GM23338 (cell line): ENCODE results near the gene FKBP6. TPM values are rescaled to one million over a fixed set of nuclear protein-coding genes. Genes with fewer than 3 reads are reported as not detected.

Experiments used
- ATAC-seq: fragments of 200-7000 bp; cut with Tn5 transposase; 3 replicates; pipeline ENCODE4 v1.9.1; 2020
- DNase-seq: peaks from one replicate; pipeline ENCODE4 v3.0.0-alpha.2; 2015; ENCODE audit warnings: low spot score
- H2AFZ ChIP-seq: fragments of 200-600 bp; sonication (generic); 2 replicates; pipeline ENCODE4 v1.8.0; 2016; ENCODE audit warnings: antibody characterized with exemption, mild to moderate bottlenecking, moderate library complexity
- H3F3A ChIP-seq: fragments of 200-600 bp; sonication (generic); replicated peaks from 2 replicates; pipeline ENCODE4 v1.8.0; 2017; ENCODE audit warnings: antibody characterized with exemption, mixed run types, low read depth
- H3K27ac ChIP-seq: fragments of 200-600 bp; sonication (generic); 2 replicates; pipeline ENCODE4 v1.6.1; 2016; ENCODE audit warnings: low read depth
- H3K27me3 ChIP-seq: fragments of 200-600 bp; sonication (generic); 2 replicates; pipeline ENCODE4 v1.8.0; 2016; ENCODE audit warnings: mild to moderate bottlenecking, mixed run types, moderate library complexity; ENCODE audit not compliant: insufficient read depth
- H3K36me3 ChIP-seq: fragments of 200-600 bp; sonication (generic); 2 replicates; pipeline ENCODE4 v1.8.0; 2016; ENCODE audit warnings: mild to moderate bottlenecking; ENCODE audit not compliant: insufficient read depth
- H3K4me1 ChIP-seq: fragments of 200-600 bp; sonication (generic); 2 replicates; pipeline ENCODE4 v1.8.0; 2016; ENCODE audit warnings: mild to moderate bottlenecking, moderate library complexity; ENCODE audit not compliant: insufficient read depth
- H3K4me2 ChIP-seq: fragments of 200-600 bp; sonication (generic); 2 replicates; pipeline ENCODE4 v1.7.1; 2017; ENCODE audit warnings: mixed run types
- H3K4me3 ChIP-seq: fragments of 200-600 bp; sonication (generic); 2 replicates; pipeline ENCODE4 v1.6.1; 2016; ENCODE audit warnings: mixed run types
- H3K79me2 ChIP-seq: fragments of 200-600 bp; sonication (generic); replicated peaks from 2 replicates; pipeline ENCODE4 v1.8.0; 2017; ENCODE audit warnings: mild to moderate bottlenecking; ENCODE audit not compliant: insufficient read depth
- H3K9me2 ChIP-seq: fragments of 200-600 bp; sonication (generic); 2 replicates; pipeline ENCODE4 v1.8.0; 2017; ENCODE audit not compliant: insufficient read depth
- H4K20me1 ChIP-seq: fragments of 200-600 bp; sonication (generic); replicated peaks from 2 replicates; pipeline ENCODE4 v1.8.0; 2017; ENCODE audit warnings: mild to moderate bottlenecking; ENCODE audit not compliant: insufficient read depth
- H3K27ac Mint-ChIP-seq: 2 replicates; pipeline ENCODE4 v1.8.0; 2020; ENCODE audit warnings: inconsistent platforms, mild to moderate bottlenecking, moderate library complexity, mixed read lengths
- H3K27me3 Mint-ChIP-seq: 3 replicates; pipeline ENCODE4 v1.8.0; 2022; ENCODE audit warnings: low read depth, mild to moderate bottlenecking, moderate library complexity, mixed read lengths, inconsistent platforms; ENCODE audit not compliant: insufficient read depth, poor library complexity
- H3K36me3 Mint-ChIP-seq: 3 replicates; pipeline ENCODE4 v1.8.0; 2021; ENCODE audit warnings: low read depth, mild to moderate bottlenecking, inconsistent platforms, moderate library complexity, mixed read lengths
- H3K4me1 Mint-ChIP-seq: 3 replicates; pipeline ENCODE4 v1.8.0; 2020; ENCODE audit warnings: mild to moderate bottlenecking, inconsistent platforms, mixed read lengths
- H3K4me3 Mint-ChIP-seq: 3 replicates; pipeline ENCODE4 v1.8.0; 2021; ENCODE audit warnings: moderate library complexity, mild to moderate bottlenecking, inconsistent platforms, mixed read lengths
- H3K9me3 Mint-ChIP-seq: 3 replicates; pipeline ENCODE4 v1.8.0; 2020; ENCODE audit warnings: moderate library complexity, mild to moderate bottlenecking, inconsistent platforms, mixed read lengths
- CREB1 ChIP-seq: fragments of 250-450 bp; sonication (Bioruptor Pico); IDR thresholded peaks from 2 replicates; pipeline ENCODE4 v1.5.0; 2020; ENCODE audit warnings: low read depth, mild to moderate bottlenecking, moderate library complexity
- EZH2 ChIP-seq: fragments of 200-600 bp; sonication (generic); IDR thresholded peaks from one replicate; pipeline ENCODE4 v1.8.0; 2017; ENCODE audit warnings: antibody characterized with exemption, mild to moderate bottlenecking, low read depth; ENCODE audit not compliant: unreplicated experiment
- EZH2phosphoT487 ChIP-seq: fragments of 200-600 bp; sonication (generic); IDR thresholded peaks from one replicate; pipeline ENCODE4 v1.8.1; 2018; ENCODE audit warnings: antibody characterized with exemption; ENCODE audit not compliant: unreplicated experiment
- JUNB ChIP-seq: IDR thresholded peaks from one replicate; pipeline ENCODE4 v1.6.1; 2016; ENCODE audit warnings: antibody characterized with exemption; ENCODE audit not compliant: unreplicated experiment
- NANOG ChIP-seq: IDR thresholded peaks from 2 replicates; pipeline ENCODE4 v1.6.1; 2016; ENCODE audit warnings: antibody characterized with exemption, borderline replicate concordance
- POLR2AphosphoS5 ChIP-seq: IDR thresholded peaks from 2 replicates; pipeline ENCODE4 v1.6.1; 2016; ENCODE audit warnings: antibody characterized with exemption, low read depth
- STAT1 ChIP-seq: IDR thresholded peaks from one replicate; pipeline ENCODE4 v1.6.1; 2016; ENCODE audit warnings: antibody characterized with exemption; ENCODE audit not compliant: unreplicated experiment
- ZNF114 ChIP-seq: fragments of 250-450 bp; sonication (Bioruptor Pico); IDR thresholded peaks from 2 replicates; pipeline ENCODE4 v1.5.0; 2020; ENCODE audit warnings: mild to moderate bottlenecking, moderate library complexity
- ZNF331 ChIP-seq: fragments of 250-450 bp; sonication (Bioruptor Pico); IDR thresholded peaks from 2 replicates; pipeline ENCODE4 v1.5.0; 2020; ENCODE audit warnings: low read depth, mild to moderate bottlenecking, moderate library complexity
- polyA plus RNA-seq: library from polyadenylated mRNA; unstranded; fragments of >200 nt; fragmentation: Nextera tagmentation; extraction: Ambion mirVana; gene quantifications from 2 replicates; pipeline ENCODE4 v1.2.1, GENCODE V29; 2016
- total RNA-seq: library from RNA; depleted of rRNA; stranded (reverse); fragments of >200 nt; shearing (Covaris generic); gene quantifications from 2 replicates; pipeline ENCODE4 v1.2.3, GENCODE V29; 2014
- TF ChIP-seq, protein P1 (sequence below), 2 experiments: fragments of 200-600 bp in 1 of 2; sonication (generic) in 1 of 2; conservative IDR thresholded peaks; 2 replicates each; pipeline versions ENCODE4 v1.5.1 to v1.6.1; 2016 to 2017; ENCODE audit warnings: antibody characterized with exemption in 2 of 2, low read depth in 2 of 2, mild to moderate bottlenecking in 2 of 2, moderate library complexity in 1 of 2
- TF ChIP-seq, protein P2 (sequence below): fragments of 250-450 bp; sonication (Bioruptor Pico); IDR thresholded peaks from 2 replicates; pipeline ENCODE4 v1.5.0; 2020; ENCODE audit warnings: mild to moderate bottlenecking, moderate library complexity
- TF ChIP-seq, protein P3 (sequence below): IDR thresholded peaks from 2 replicates; pipeline ENCODE4 v1.6.1; 2016; ENCODE audit warnings: antibody characterized with exemption
- TF ChIP-seq, protein P4 (sequence below): IDR thresholded peaks from one replicate; pipeline ENCODE4 v1.6.1; 2018; ENCODE audit warnings: antibody characterized with exemption; ENCODE audit not compliant: unreplicated experiment

Gene FKBP6
- total and polyA plus RNA-seq, 2 experiments from 2014 or later, result 0.15 TPM; not detected in 1

DNA sequence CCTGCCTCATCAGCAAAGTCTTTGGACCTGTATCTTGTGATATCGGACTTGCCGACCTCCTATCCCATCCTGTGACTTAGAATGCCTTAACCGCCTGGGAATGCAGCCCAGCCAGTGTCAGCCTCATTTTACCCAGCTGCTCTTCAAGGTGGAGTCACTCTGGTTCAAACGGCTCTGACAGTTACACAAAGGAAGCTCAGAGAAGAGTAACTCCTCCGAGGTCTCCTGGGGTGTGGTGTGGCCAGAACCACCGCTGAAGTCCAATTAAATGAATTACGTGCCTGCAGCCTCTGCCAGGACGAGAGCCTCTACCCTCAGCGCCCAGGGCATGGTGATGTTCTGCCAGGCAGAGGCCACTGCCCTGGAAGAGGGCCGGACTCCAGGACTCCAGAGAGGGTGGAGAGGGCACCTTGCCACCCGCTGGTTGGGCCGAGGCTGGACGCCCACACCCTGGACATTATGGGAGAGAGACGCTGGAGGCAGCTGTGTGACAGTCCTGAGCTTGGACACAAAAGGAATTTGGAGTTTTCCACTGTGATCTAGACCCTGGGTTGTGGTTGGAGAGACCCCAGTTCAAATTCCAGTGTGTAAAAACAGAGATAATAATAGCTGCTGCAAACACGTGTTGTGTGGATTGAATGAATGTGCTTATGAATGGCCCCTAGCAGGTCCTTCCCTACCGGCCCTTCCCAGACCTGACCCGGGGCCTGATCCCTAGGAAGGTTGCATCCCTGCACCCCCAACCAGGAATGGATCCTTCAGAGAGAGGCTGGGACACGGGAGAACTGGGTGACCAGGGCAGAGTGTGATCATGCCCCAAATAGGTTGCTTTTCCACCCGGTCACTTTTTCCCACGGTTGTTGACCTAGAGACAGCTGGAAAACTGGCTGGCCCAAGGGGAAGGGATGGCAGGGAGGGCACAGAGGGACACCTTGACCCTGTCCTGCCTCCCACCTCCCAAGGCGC is 67.9 kb downstream of the FKBP6 start:
- ATAC-seq, result no peak
- Histone ChIP-seq H3F3A (no peaks in the 10 kb centered on the region), H3K9me2 (no peaks in the 10 kb centered on the region), H2AFZ (no peak overlapping the region), H3K27ac (no peak overlapping the region), H4K20me1 (no peaks in the 10 kb centered on the region), H3K79me2 (no peaks in the 10 kb centered on the region), H3K36me3 (no peaks in the 10 kb centered on the region), H3K4me2 (no peak overlapping the region), H3K27me3 (no peaks in the 10 kb centered on the region), H3K4me1 (peaks cover 14% of the 10 kb centered on the region), H3K4me3 (no peak overlapping the region)
- Mint-ChIP-seq H3K9me3 (peaks cover 4% of the 10 kb centered on the region; the same call in 2 of the 3 replicates), H3K27ac (no peak overlapping the region), H3K27me3 (peaks cover 19% of the 10 kb centered on the region), H3K4me3 (no peak overlapping the region), H3K4me1 (peaks cover 24% of the 10 kb centered on the region), H3K36me3 (no peaks in the 10 kb centered on the region)
- TF ChIP-seq CREB1 (CRISPR knock-in tag) (no peak), ZNF331 (CRISPR knock-in tag) (no peak), EZH2phosphoT487 (no peak), NANOG (no peak), EZH2 (no peak), ZNF114 (CRISPR knock-in tag) (no peak), STAT1 (no peak), JUNB (no peak), POLR2AphosphoS5 (no peak)
- TF ChIP-seq, protein P1, sequence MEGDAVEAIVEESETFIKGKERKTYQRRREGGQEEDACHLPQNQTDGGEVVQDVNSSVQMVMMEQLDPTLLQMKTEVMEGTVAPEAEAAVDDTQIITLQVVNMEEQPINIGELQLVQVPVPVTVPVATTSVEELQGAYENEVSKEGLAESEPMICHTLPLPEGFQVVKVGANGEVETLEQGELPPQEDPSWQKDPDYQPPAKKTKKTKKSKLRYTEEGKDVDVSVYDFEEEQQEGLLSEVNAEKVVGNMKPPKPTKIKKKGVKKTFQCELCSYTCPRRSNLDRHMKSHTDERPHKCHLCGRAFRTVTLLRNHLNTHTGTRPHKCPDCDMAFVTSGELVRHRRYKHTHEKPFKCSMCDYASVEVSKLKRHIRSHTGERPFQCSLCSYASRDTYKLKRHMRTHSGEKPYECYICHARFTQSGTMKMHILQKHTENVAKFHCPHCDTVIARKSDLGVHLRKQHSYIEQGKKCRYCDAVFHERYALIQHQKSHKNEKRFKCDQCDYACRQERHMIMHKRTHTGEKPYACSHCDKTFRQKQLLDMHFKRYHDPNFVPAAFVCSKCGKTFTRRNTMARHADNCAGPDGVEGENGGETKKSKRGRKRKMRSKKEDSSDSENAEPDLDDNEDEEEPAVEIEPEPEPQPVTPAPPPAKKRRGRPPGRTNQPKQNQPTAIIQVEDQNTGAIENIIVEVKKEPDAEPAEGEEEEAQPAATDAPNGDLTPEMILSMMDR (conservative IDR thresholded peaks at IDR 0.05; ENCODE audit: low read depth in 2 of 2), result no peak
- TF ChIP-seq, protein P2, sequence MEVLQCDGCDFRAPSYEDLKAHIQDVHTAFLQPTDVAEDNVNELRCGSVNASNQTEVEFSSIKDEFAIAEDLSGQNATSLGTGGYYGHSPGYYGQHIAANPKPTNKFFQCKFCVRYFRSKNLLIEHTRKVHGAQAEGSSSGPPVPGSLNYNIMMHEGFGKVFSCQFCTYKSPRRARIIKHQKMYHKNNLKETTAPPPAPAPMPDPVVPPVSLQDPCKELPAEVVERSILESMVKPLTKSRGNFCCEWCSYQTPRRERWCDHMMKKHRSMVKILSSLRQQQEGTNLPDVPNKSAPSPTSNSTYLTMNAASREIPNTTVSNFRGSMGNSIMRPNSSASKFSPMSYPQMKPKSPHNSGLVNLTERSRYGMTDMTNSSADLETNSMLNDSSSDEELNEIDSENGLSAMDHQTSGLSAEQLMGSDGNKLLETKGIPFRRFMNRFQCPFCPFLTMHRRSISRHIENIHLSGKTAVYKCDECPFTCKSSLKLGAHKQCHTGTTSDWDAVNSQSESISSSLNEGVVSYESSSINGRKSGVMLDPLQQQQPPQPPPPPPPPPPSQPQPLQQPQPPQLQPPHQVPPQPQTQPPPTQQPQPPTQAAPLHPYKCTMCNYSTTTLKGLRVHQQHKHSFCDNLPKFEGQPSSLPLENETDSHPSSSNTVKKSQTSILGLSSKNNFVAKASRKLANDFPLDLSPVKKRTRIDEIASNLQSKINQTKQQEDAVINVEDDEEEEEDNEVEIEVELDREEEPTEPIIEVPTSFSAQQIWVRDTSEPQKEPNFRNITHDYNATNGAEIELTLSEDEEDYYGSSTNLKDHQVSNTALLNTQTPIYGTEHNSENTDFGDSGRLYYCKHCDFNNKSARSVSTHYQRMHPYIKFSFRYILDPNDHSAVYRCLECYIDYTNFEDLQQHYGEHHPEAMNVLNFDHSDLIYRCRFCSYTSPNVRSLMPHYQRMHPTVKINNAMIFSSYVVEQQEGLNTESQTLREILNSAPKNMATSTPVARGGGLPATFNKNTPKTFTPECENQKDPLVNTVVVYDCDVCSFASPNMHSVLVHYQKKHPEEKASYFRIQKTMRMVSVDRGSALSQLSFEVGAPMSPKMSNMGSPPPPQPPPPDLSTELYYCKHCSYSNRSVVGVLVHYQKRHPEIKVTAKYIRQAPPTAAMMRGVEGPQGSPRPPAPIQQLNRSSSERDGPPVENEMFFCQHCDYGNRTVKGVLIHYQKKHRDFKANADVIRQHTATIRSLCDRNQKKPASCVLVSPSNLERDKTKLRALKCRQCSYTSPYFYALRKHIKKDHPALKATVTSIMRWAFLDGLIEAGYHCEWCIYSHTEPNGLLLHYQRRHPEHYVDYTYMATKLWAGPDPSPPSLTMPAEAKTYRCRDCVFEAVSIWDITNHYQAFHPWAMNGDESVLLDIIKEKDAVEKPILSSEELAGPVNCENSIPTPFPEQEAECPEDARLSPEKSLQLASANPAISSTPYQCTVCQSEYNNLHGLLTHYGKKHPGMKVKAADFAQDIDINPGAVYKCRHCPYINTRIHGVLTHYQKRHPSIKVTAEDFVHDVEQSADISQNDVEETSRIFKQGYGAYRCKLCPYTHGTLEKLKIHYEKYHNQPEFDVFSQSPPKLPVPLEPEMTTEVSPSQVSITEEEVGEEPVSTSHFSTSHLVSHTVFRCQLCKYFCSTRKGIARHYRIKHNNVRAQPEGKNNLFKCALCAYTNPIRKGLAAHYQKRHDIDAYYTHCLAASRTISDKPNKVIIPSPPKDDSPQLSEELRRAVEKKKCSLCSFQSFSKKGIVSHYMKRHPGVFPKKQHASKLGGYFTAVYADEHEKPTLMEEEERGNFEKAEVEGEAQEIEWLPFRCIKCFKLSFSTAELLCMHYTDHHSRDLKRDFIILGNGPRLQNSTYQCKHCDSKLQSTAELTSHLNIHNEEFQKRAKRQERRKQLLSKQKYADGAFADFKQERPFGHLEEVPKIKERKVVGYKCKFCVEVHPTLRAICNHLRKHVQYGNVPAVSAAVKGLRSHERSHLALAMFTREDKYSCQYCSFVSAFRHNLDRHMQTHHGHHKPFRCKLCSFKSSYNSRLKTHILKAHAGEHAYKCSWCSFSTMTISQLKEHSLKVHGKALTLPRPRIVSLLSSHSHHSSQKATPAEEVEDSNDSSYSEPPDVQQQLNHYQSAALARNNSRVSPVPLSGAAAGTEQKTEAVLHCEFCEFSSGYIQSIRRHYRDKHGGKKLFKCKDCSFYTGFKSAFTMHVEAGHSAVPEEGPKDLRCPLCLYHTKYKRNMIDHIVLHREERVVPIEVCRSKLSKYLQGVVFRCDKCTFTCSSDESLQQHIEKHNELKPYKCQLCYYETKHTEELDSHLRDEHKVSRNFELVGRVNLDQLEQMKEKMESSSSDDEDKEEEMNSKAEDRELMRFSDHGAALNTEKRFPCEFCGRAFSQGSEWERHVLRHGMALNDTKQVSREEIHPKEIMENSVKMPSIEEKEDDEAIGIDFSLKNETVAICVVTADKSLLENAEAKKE (CRISPR knock-in tag), result no peak
- TF ChIP-seq, protein P3, sequence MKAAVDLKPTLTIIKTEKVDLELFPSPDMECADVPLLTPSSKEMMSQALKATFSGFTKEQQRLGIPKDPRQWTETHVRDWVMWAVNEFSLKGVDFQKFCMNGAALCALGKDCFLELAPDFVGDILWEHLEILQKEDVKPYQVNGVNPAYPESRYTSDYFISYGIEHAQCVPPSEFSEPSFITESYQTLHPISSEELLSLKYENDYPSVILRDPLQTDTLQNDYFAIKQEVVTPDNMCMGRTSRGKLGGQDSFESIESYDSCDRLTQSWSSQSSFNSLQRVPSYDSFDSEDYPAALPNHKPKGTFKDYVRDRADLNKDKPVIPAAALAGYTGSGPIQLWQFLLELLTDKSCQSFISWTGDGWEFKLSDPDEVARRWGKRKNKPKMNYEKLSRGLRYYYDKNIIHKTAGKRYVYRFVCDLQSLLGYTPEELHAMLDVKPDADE, result no peak
- TF ChIP-seq, protein P4, sequence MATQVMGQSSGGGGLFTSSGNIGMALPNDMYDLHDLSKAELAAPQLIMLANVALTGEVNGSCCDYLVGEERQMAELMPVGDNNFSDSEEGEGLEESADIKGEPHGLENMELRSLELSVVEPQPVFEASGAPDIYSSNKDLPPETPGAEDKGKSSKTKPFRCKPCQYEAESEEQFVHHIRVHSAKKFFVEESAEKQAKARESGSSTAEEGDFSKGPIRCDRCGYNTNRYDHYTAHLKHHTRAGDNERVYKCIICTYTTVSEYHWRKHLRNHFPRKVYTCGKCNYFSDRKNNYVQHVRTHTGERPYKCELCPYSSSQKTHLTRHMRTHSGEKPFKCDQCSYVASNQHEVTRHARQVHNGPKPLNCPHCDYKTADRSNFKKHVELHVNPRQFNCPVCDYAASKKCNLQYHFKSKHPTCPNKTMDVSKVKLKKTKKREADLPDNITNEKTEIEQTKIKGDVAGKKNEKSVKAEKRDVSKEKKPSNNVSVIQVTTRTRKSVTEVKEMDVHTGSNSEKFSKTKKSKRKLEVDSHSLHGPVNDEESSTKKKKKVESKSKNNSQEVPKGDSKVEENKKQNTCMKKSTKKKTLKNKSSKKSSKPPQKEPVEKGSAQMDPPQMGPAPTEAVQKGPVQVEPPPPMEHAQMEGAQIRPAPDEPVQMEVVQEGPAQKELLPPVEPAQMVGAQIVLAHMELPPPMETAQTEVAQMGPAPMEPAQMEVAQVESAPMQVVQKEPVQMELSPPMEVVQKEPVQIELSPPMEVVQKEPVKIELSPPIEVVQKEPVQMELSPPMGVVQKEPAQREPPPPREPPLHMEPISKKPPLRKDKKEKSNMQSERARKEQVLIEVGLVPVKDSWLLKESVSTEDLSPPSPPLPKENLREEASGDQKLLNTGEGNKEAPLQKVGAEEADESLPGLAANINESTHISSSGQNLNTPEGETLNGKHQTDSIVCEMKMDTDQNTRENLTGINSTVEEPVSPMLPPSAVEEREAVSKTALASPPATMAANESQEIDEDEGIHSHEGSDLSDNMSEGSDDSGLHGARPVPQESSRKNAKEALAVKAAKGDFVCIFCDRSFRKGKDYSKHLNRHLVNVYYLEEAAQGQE, result no peak
- no peak for DNase-seq
